Effector CD4-positive, alpha-beta T cell (primary cell): ENCODE data around the gene INSL3.
A peak's percentile ranks its signal among the peaks of the same experiment; 100 is the strongest.

ENCODE experiments used
- DNase-seq: peaks from one replicate; pipeline ENCODE4 v3.0.0-alpha.2; 2020

INSL3 gene

GRCh38 chr19:17846146-17846545 is 24.8 kb upstream of the INSL3 start:
- DNase-seq, result peak; percentile 26

GRCh38 chr19:17843908-17844490 is 22.7 kb upstream of the INSL3 start:
- DNase-seq, result no peak

- DNase-seq, result no peak
These were observed 22.0 kb upstream of the INSL3 start for GRCh38 chr19:17843292-17843827.

GRCh38 chr19:17842663-17843291 is 21.5 kb upstream of the INSL3 start:
- no peak for DNase-seq

GRCh38 chr19:17841810-17842662 is 20.7 kb upstream of the INSL3 start:
- DNase-seq, result no peak

- DNase-seq, result no peak
These were observed 20.1 kb upstream of the INSL3 start for GRCh38 chr19:17841371-17841809.

- no peak for DNase-seq
These were observed 18.7 kb upstream of the INSL3 start for GRCh38 chr19:17840019-17840418.

GRCh38 chr19:17837972-17838371 is 16.7 kb upstream of the INSL3 start:
- DNase-seq, result no peak

GRCh38 chr19:17836530-17836929 is 15.2 kb upstream of the INSL3 start:
- no peak for DNase-seq

GRCh38 chr19:17835182-17836006 is 14.1 kb upstream of the INSL3 start:
- DNase-seq, result no peak

GRCh38 chr19:17834350-17835181 is 13.2 kb upstream of the INSL3 start:
- DNase-seq, result no peak

GRCh38 chr19:17832443-17833208 is 11.3 kb upstream of the INSL3 start:
- DNase-seq, result no peak

GRCh38 chr19:17831419-17831888 is 10.1 kb upstream of the INSL3 start:
- no peak for DNase-seq

GRCh38 chr19:17830567-17831418 is 9.5 kb upstream of the INSL3 start:
- DNase-seq, result no peak

- no peak for DNase-seq
These were observed 8.7 kb upstream of the INSL3 start for GRCh38 chr19:17829855-17830566.

- DNase-seq, result no peak
These were observed 5.3 kb upstream of the INSL3 start for GRCh38 chr19:17826508-17827056.

- no peak for DNase-seq
These were observed 3.0 kb upstream of the INSL3 start for GRCh38 chr19:17824339-17824738.

- no peak for DNase-seq
These were observed 3.5 kb downstream of the INSL3 start for GRCh38 chr19:17817668-17818363.
